Panc1 (cell line): ENCODE results near the gene GOLGA8B.
"Not testable (repeated sequence)": the region's sequence is repeated elsewhere in the genome, so short reads cannot be mapped to it uniquely, and the experiment has no call there.

Experiments used
- CTCF ChIP-seq: fragments of 450-650 bp; IDR thresholded peaks from 2 replicates; pipeline ENCODE4 v1.5.1; 2017; ENCODE audit warnings: mild to moderate bottlenecking
- REST ChIP-seq, 2 experiments: IDR thresholded peaks; 2 replicates each; pipeline ENCODE4 v1.6.1; 2011 to 2012; ENCODE audit warnings: low read depth in 2 of 2, control low read depth in 1 of 2, low read length in 1 of 2, mild to moderate bottlenecking in 1 of 2, moderate library complexity in 1 of 2; ENCODE audit not compliant: insufficient read depth in 1 of 2
- TCF7L2 ChIP-seq: IDR thresholded peaks from 2 replicates; pipeline ENCODE4 v1.6.1; 2011; ENCODE audit warnings: mild to moderate bottlenecking, low read depth, low read length, inconsistent platforms

GRCh38 chr15:34564711-34565110 lies 18.7 kb downstream of the GOLGA8B start:
- not testable (repeated sequence) for TF ChIP-seq CTCF; REST (IDR thresholded peaks at IDR 0.05; ENCODE audit: insufficient read depth in 1 of 2, low read depth in 2 of 2, low read length in 1 of 2); TCF7L2
